ENCODE data around the gene TMPRSS12. TPM values are rescaled to one million over a fixed set of nuclear protein-coding genes. Genes with fewer than 3 reads are reported as not detected.
"Not testable (repeated sequence)": the region's sequence is repeated elsewhere in the genome, so short reads cannot be mapped to it uniquely, and the experiment has no call there.

Gene TMPRSS12
- total RNA-seq, 1 experiment from 2014 or later = not detected

GRCh38 chr12:50814921-50815320 is 27.8 kb upstream of the TMPRSS12 start:
- ATAC-seq; POLR2A ChIA-PET; H3K27me3 ChIP-seq (ENCODE audit: control insufficient read depth, insufficient read depth, low read length); CTCF ChIA-PET; in situ Hi-C loops (cut with HindIII; ENCODE audit: low pct_unique_long_range_greater_than_20kb, low sequenced_read_pairs); H3K27ac ChIP-seq (ENCODE audit: low read length); H3K4me3 ChIP-seq (ENCODE audit: low read depth in 2 of 2, low read length in 2 of 2); DNase-seq (ENCODE audit: low read depth, low spot score); intact Hi-C loops (cut with micrococcal nuclease; ENCODE audit: unreplicated experiment); H3K4me1 ChIP-seq (ENCODE audit: control insufficient read depth, insufficient read depth, low read length); H3K9me3 ChIP-seq (ENCODE audit: control insufficient read depth, insufficient read depth, low read depth, low read length); BruUV-seq (replicated peaks): not testable (repeated sequence)
- H3K36me3 ChIP-seq (ENCODE audit: control insufficient read depth, insufficient read depth, low read length) = peaks cover 39% of the 10 kb centered on the region

DNA sequence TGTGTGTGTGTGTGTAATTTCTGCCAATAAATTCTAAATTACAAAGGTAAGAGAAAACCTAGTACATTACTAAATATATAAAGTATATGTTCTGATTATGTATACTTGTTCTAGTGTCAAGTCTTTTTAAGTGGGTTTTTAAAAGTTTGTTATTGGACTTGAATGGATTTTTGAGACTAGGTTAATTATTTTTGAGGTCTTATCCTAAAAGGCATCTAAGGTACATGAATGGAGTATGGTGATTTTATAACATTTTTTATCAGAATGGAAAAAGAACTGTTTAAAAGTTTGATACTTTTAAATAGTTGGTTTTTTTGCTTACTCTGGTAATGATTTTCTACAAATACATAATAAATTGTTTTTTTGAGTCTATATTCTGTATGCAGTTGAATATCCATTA is 22.5 kb upstream of the TMPRSS12 start:
- H3K4me3 ChIP-seq (ENCODE audit: low read depth in 2 of 2, low read length in 2 of 2) = no peak overlapping the region
- in situ Hi-C loops (cut with HindIII; ENCODE audit: low pct_unique_long_range_greater_than_20kb, low sequenced_read_pairs) (no loop called here), intact Hi-C loops (cut with micrococcal nuclease; ENCODE audit: unreplicated experiment) (no loop called here)
- POLR2A ChIA-PET = no interaction called here
- no peaks in the 10 kb centered on the region for H3K9me3 ChIP-seq (ENCODE audit: control insufficient read depth, insufficient read depth, low read depth, low read length)
- no peak for ATAC-seq
- TF ChIP-seq CTCF (IDR thresholded peaks at IDR 0.05) (no peak), POLR2AphosphoS5 (IDR thresholded peaks at IDR 0.05; ENCODE audit: low read depth, low read length) (no peak), SIN3A (IDR thresholded peaks at IDR 0.05; ENCODE audit: borderline replicate concordance, insufficient read depth, low read depth, low read length) (no peak)
- H3K27me3 ChIP-seq (ENCODE audit: control insufficient read depth, insufficient read depth, low read length) = no peaks in the 10 kb centered on the region
- H3K27ac ChIP-seq (ENCODE audit: low read length) = no peak overlapping the region
- no TSS peak for BruUV-seq (replicated peaks)
- peaks cover 16% of the 10 kb centered on the region; the same call in 1 of the 2 replicates for H3K36me3 ChIP-seq (ENCODE audit: control insufficient read depth, insufficient read depth, low read length)
- CTCF ChIA-PET = no interaction called here
- H3K4me1 ChIP-seq (ENCODE audit: control insufficient read depth, insufficient read depth, low read length) = no peaks in the 10 kb centered on the region; the same call in 1 of the 2 replicates
- DNase-seq (ENCODE audit: low read depth, low spot score) = no peak

DNA sequence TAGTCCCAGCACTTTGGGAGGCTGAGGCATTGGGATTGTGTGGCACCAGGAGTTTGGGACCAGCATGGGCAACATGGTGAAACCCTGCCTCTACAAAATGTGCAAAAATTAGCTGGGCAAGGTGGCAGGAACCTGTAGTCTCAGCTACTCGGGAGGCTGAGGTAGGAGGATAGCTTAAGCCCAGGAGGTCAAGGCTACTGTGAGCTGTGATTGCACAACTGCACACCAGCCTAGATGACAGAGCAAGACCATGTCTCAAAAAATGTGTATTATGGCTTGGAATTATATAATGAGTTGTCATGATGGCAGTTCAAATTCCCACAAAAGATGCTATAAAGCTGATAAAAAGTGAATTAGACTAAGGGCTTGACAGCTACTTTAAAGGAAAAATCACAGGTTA is 20.6 kb upstream of the TMPRSS12 start:
- DNase-seq (ENCODE audit: low read depth, low spot score) (no peak), ATAC-seq (no peak)
- Histone ChIP-seq H3K4me1 (ENCODE audit: control insufficient read depth, insufficient read depth, low read length) (no peaks in the 10 kb centered on the region; the same call in 1 of the 2 replicates), H3K9me3 (ENCODE audit: control insufficient read depth, insufficient read depth, low read depth, low read length) (no peaks in the 10 kb centered on the region), H3K27ac (ENCODE audit: low read length) (no peak overlapping the region), H3K36me3 (ENCODE audit: control insufficient read depth, insufficient read depth, low read length) (peaks cover 8% of the 10 kb centered on the region; the same call in 1 of the 2 replicates), H3K27me3 (ENCODE audit: control insufficient read depth, insufficient read depth, low read length) (no peaks in the 10 kb centered on the region), H3K4me3 (ENCODE audit: low read depth in 2 of 2, low read length in 2 of 2) (no peak overlapping the region)
- ChIA-PET POLR2A (no interaction called here), CTCF (no interaction called here)
- intact Hi-C loops (cut with micrococcal nuclease; ENCODE audit: unreplicated experiment) (no loop called here), in situ Hi-C loops (cut with HindIII; ENCODE audit: low pct_unique_long_range_greater_than_20kb, low sequenced_read_pairs) (no loop called here)
- TF ChIP-seq SIN3A (IDR thresholded peaks at IDR 0.05; ENCODE audit: borderline replicate concordance, insufficient read depth, low read depth, low read length) = no peak
- no TSS peak for BruUV-seq (replicated peaks)

DNA sequence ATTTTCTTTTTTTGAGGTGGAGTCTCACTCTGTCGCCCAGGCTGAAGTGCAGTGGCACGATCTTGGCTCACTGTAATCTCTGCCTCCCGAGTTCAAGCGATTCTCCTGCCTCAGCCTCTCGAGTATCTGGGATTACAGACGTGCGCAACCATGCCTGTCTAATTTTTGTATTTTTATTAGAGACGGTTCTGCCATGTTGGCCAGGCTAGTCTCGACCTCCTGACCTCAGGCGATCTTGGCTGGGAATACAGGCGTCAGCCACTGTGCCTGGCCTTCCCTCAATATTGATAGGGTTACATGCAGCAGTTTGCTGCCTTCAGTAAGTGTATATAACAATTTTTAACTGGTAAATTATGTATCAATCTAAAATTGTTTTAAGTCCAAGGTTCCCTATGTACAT is 19.0 kb upstream of the TMPRSS12 start:
- H3K27me3 ChIP-seq (ENCODE audit: control insufficient read depth, insufficient read depth, low read length); DNase-seq (ENCODE audit: low read depth, low spot score); H3K4me3 ChIP-seq (ENCODE audit: low read depth in 2 of 2, low read length in 2 of 2); ATAC-seq; CTCF ChIA-PET; H3K36me3 ChIP-seq (ENCODE audit: control insufficient read depth, insufficient read depth, low read length); POLR2A ChIA-PET; H3K4me1 ChIP-seq (ENCODE audit: control insufficient read depth, insufficient read depth, low read length); H3K27ac ChIP-seq (ENCODE audit: low read length); in situ Hi-C loops (cut with HindIII; ENCODE audit: low pct_unique_long_range_greater_than_20kb, low sequenced_read_pairs); BruUV-seq (replicated peaks); H3K9me3 ChIP-seq (ENCODE audit: control insufficient read depth, insufficient read depth, low read depth, low read length): not testable (repeated sequence)
- intact Hi-C loops (cut with micrococcal nuclease; ENCODE audit: unreplicated experiment) = loop anchor here (2.0 kb wide), 1 partner anchor 163 kb away; no protein-coding TSS in a partner anchor
